Lower leg skin (tissue), 4 donors: Measurements from ENCODE around the gene SELENON. TPM values are rescaled to one million over a fixed set of nuclear protein-coding genes. Genes with fewer than 3 reads are reported as not detected.

Source experiments
- DNase-seq, 2 donors: peaks; one replicate each; pipeline ENCODE4 v3.0.0-alpha.2; 2019; ENCODE audit warnings: low spot score in 2 of 2
- H3K4me3 ChIP-seq: fragments of 200-600 bp; sonication (generic); 2 replicates; pipeline ENCODE4 v1.5.1; 2017; ENCODE audit warnings: mild to moderate bottlenecking, low read depth; ENCODE audit not compliant: poor library complexity, severe bottlenecking
- POLR2A ChIP-seq, 2 donors: fragments of 450-650 bp; IDR thresholded peaks; one replicate each; pipeline ENCODE4 v1.6.1; 2016 to 2017; ENCODE audit warnings: antibody characterized with exemption in 2 of 2, mild to moderate bottlenecking in 1 of 2, moderate library complexity in 1 of 2
- WGBS, 2 donors: methylation state at CpG; one replicate each; pipeline ENCODE4 v1.1.5; 2018; 5-methylcytosine and 5-hydroxymethylcytosine counted together
- intact Hi-C: fragments of 100-400 bp; cut with DNase I; formaldehyde crosslinking; loops from one replicate; pipeline ENCODE4 v1.15.0; 2023; ENCODE audit warnings: low total_unique reads
- total RNA-seq, 4 donors: library from RNA; depleted of rRNA; stranded (reverse); fragments of >200 nt; gene quantifications; one replicate each; pipeline ENCODE4 v1.1.0, GENCODE V29; 2016
- TF ChIP-seq, protein P1 (sequence below), 3 donors: fragments of 450-650 bp; IDR thresholded peaks; one replicate each; pipeline ENCODE4 v1.5.1; 2016; ENCODE audit warnings: antibody characterized with exemption in 3 of 3, mild to moderate bottlenecking in 3 of 3, moderate library complexity in 2 of 3

SELENON gene
- total RNA-seq, 4 donors from 2014 or later, result 14.9 to 24.5 (median 17.6) TPM

DNA sequence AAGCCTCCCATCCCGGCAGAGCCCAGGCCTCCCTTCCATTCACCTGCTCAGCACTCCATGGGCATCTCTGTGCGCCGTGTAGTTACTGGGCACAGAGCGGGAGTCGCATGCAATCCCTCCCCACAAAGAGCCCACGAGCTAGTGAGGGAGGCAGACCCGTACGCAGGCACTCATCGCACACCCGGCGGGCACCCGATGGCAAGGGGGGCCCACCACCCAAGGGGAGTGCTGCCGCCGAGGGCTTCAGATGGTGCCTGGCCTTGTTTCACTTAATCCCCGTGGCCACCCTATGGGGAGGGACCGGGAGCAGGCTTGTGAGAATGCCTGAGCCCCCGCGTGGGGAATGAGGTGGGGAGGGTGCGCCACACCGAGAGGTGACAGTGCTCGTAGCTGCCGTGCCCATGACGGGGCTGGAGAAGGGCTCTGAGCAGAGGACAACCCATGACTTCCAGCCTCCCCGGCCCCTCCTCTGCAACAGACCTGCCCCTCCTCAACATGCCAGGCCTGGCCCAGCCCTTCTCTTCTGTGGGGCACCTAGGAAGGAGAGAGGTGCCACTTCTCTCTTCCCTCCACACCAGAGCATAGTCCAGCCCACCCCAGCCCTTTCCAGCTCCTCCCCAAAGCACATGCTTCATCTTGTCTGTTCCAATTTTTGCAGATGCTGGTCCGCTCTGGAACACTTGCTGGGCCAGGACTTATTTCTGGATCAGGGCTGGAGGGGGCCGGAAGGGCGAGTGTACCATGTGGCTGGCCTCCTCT, 30.2 kb upstream of the SELENON start:
- H3K4me3 ChIP-seq, result no peak overlapping the region
- no peak for DNase-seq
- no peak for TF ChIP-seq POLR2A (IDR thresholded peaks at IDR 0.05)
- TF ChIP-seq, protein P1, sequence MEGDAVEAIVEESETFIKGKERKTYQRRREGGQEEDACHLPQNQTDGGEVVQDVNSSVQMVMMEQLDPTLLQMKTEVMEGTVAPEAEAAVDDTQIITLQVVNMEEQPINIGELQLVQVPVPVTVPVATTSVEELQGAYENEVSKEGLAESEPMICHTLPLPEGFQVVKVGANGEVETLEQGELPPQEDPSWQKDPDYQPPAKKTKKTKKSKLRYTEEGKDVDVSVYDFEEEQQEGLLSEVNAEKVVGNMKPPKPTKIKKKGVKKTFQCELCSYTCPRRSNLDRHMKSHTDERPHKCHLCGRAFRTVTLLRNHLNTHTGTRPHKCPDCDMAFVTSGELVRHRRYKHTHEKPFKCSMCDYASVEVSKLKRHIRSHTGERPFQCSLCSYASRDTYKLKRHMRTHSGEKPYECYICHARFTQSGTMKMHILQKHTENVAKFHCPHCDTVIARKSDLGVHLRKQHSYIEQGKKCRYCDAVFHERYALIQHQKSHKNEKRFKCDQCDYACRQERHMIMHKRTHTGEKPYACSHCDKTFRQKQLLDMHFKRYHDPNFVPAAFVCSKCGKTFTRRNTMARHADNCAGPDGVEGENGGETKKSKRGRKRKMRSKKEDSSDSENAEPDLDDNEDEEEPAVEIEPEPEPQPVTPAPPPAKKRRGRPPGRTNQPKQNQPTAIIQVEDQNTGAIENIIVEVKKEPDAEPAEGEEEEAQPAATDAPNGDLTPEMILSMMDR (IDR thresholded peaks at IDR 0.05), result no peak
- intact Hi-C loops, result no loop called here
- WGBS, 2 donors, result 66 to 70% methylated on average over 26 to 27 of the region's 27 CpGs

- WGBS, 2 donors, result 84 to 87% methylated on average over 14 of the region's 14 CpGs
- TF ChIP-seq POLR2A (IDR thresholded peaks at IDR 0.05), result no peak
- TF ChIP-seq, protein P1 (IDR thresholded peaks at IDR 0.05), result no peak
- DNase-seq, result no peak
- intact Hi-C loops, result no loop called here
- H3K4me3 ChIP-seq, result no peak overlapping the region
These were observed 29.3 kb upstream of the SELENON start for GRCh38 chr1:25770541-25771220.

GRCh38 chr1:25771221-25772114, 28.5 kb upstream of the SELENON start:
- WGBS, 2 donors, result 58 to 63% methylated on average over 34 of the region's 34 CpGs
- DNase-seq, result no peak
- no peak for TF ChIP-seq POLR2A (IDR thresholded peaks at IDR 0.05)
- TF ChIP-seq, protein P1 (IDR thresholded peaks at IDR 0.05), result no peak
- intact Hi-C loops, result no loop called here
- no peak overlapping the region for H3K4me3 ChIP-seq

- 98% methylated on average over 5 of the region's 5 CpGs for WGBS, 2 donors
- H3K4me3 ChIP-seq, result no peak overlapping the region
- intact Hi-C loops, result no loop called here
- DNase-seq, result no peak
- no peak for TF ChIP-seq POLR2A (IDR thresholded peaks at IDR 0.05)
- TF ChIP-seq, protein P1 (IDR thresholded peaks at IDR 0.05), result no peak
These were observed 27.8 kb upstream of the SELENON start for GRCh38 chr1:25772164-25772563.

- DNase-seq, result no peak
- TF ChIP-seq, protein P1 (IDR thresholded peaks at IDR 0.05), result no peak
- TF ChIP-seq POLR2A (IDR thresholded peaks at IDR 0.05), result no peak
- intact Hi-C loops, result no loop called here
- WGBS, 2 donors, result 91 to 94% methylated on average over 5 of the region's 5 CpGs
- no peak overlapping the region for H3K4me3 ChIP-seq
These were observed 27.2 kb upstream of the SELENON start for GRCh38 chr1:25772692-25773245.
